Heart left ventricle (tissue), 13 donors: ENCODE results near the gene SLC7A4.

Experiments used
- POLR2A ChIP-seq, 2 donors: fragments of 450-650 bp; IDR thresholded peaks; one replicate each; pipeline ENCODE4 v1.6.1; 2017; ENCODE audit warnings: antibody characterized with exemption in 2 of 2, mild to moderate bottlenecking in 2 of 2, moderate library complexity in 2 of 2
- TF ChIP-seq, protein P1 (sequence below), 12 donors: fragments of 200-600 bp; sonication (generic) in 4 of 12; IDR thresholded peaks; one replicate each; pipeline versions ENCODE4 v1.5.0 to v1.8.0; 2018 to 2022; ENCODE audit warnings: antibody characterized with exemption in 12 of 12, mild to moderate bottlenecking in 5 of 12
- donor health status: ischemic (EF 13 %, LVEDD 7.1; RV severe dilation, severe dysfunction).
- donor health status: DM: no; HTN: yes; CAD: no.
- donor health status: DM: no; HTN: no; CAD: no.
- donor health status: ischemic (EF 25% LVEDD 6.9; RV normal size, moderate dysfunction).
- donor health status: ischemic (EF 25% LVEDD 5.7; RV mildly dilated, moderate dysfunction).
- donor health status: ischemic (EF 35%, LVEDD 5.7; RV mildly dilated, moderate dysfunction).
- donor health status: nonischemic (EF 11% LVEDD 7.7; RV severe dilation, severe dysfunction).
- donor health status: DM: yes; HTN: yes; CAD: no.
- donor health status: PGD.
- donor health status: ischemic (EF 29% LVEDD 5.4; RV normal size, mild dysfunction).
- donor health status: nonischemic (EF 23%, LVEDD 6.1; RV moderate dilation, normal function).

DNA sequence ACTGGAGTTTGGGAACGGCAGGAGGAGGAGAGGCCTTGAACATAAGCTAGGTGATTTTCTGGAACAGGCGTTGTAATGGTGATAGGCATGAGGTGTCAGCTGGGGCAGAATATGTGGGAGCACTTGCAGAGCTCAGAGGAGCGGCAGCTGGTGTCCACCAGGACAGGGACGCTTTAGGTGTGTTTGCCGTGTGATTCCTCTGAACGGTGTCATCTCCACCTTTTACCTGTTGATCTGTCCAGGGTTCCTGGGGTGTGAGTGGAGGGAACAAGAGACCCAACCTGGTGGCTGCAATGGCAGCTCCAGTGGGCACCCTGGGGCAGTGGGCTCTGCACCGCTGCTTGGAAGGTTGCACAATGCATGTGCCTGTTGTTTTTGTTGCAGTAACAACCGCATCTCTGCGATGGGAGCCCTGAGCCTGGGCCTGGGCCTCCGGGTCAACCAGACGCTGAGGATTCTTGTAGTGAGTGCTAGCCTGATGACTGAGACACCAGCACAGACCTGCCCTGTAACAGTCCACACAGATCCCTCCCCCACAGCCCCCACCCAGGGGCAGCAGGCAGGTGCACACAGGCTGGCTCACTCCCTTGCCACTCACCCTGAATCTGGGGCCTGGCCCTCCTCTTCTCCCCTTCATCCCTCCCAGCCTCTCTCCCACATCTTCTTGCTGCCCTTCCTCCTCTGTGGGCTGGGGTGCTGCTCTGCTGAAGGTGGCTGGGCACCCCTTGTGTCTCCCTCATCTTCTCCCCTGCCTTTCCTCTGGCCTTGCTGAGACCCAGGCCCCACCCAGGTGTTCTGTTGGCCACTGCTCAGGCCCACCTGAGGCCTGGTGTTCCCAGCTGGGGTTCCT, 22.6 kb upstream of the SLC7A4 start:
- TF ChIP-seq, protein P1, sequence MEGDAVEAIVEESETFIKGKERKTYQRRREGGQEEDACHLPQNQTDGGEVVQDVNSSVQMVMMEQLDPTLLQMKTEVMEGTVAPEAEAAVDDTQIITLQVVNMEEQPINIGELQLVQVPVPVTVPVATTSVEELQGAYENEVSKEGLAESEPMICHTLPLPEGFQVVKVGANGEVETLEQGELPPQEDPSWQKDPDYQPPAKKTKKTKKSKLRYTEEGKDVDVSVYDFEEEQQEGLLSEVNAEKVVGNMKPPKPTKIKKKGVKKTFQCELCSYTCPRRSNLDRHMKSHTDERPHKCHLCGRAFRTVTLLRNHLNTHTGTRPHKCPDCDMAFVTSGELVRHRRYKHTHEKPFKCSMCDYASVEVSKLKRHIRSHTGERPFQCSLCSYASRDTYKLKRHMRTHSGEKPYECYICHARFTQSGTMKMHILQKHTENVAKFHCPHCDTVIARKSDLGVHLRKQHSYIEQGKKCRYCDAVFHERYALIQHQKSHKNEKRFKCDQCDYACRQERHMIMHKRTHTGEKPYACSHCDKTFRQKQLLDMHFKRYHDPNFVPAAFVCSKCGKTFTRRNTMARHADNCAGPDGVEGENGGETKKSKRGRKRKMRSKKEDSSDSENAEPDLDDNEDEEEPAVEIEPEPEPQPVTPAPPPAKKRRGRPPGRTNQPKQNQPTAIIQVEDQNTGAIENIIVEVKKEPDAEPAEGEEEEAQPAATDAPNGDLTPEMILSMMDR (IDR thresholded peaks at IDR 0.05): no peak
- no peak for TF ChIP-seq POLR2A (IDR thresholded peaks at IDR 0.05)
